Ishikawa (cell line): ENCODE data around the gene NUP43.

ENCODE experiments used
- CEBPB ChIP-seq: IDR thresholded peaks from 2 replicates; pipeline ENCODE4 v1.6.1; 2012
- CREB1 ChIP-seq: IDR thresholded peaks from 2 replicates; pipeline ENCODE4 v1.6.1; 2012; ENCODE audit warnings: low read depth
- EGR1 ChIP-seq: IDR thresholded peaks from 2 replicates; pipeline ENCODE4 v1.6.1; 2012
- EP300 ChIP-seq: IDR thresholded peaks from 2 replicates; pipeline ENCODE4 v1.6.1; 2012; ENCODE audit warnings: borderline replicate concordance
- FOXM1 ChIP-seq: IDR thresholded peaks from 2 replicates; pipeline ENCODE4 v1.6.1; 2012; ENCODE audit warnings: low read depth, borderline replicate concordance
- NFIC ChIP-seq: IDR thresholded peaks from 2 replicates; pipeline ENCODE4 v1.6.1; 2012
- RAD21 ChIP-seq: IDR thresholded peaks from 2 replicates; pipeline ENCODE4 v1.6.1; 2012; ENCODE audit warnings: low read depth
- TAF1 ChIP-seq: IDR thresholded peaks from 2 replicates; pipeline ENCODE4 v1.6.1; 2012; ENCODE audit warnings: low read depth, mild to moderate bottlenecking
- TCF12 ChIP-seq: IDR thresholded peaks from 2 replicates; pipeline ENCODE4 v1.6.1; 2012; ENCODE audit warnings: low read depth
- TEAD4 ChIP-seq: IDR thresholded peaks from 2 replicates; pipeline ENCODE4 v1.6.1; 2012
- YY1 ChIP-seq: IDR thresholded peaks from 2 replicates; pipeline ENCODE4 v1.6.1; 2012; ENCODE audit warnings: low read depth
- ZBTB7A ChIP-seq: IDR thresholded peaks from 2 replicates; pipeline ENCODE4 v1.6.1; 2012; ENCODE audit warnings: low read depth
- TF ChIP-seq, protein P1 (sequence below): IDR thresholded peaks from 2 replicates; pipeline ENCODE4 v1.6.1; 2012
- TF ChIP-seq, protein P2 (sequence below): IDR thresholded peaks from 2 replicates; pipeline ENCODE4 v1.6.1; 2012
- TF ChIP-seq, protein P3 (sequence below): IDR thresholded peaks from 2 replicates; pipeline ENCODE4 v1.6.1; 2012; ENCODE audit warnings: low read depth, mild to moderate bottlenecking

Gene NUP43

DNA sequence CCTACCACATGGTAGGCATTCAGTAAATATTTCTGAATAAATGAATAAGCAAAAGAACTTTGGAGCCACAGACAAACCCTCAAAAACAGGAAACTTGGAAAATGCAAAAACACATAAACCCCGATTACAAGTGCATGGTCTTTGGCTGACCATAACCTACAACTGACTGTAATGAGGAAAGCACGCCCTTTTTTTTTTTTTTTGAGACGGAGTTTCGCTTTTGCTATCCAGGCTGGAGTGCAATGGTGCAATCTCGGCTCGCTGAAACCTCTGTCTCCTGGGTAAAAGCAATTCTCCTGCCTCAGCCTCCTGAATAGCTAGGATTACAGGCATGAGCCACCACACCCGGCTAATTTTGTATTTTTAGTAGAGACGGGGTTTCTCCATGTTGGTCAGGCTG is 16.5 kb downstream of the NUP43 start:
- no peak for TF ChIP-seq NFIC
- TF ChIP-seq CEBPB = no peak
- no peak for TF ChIP-seq TCF12

DNA sequence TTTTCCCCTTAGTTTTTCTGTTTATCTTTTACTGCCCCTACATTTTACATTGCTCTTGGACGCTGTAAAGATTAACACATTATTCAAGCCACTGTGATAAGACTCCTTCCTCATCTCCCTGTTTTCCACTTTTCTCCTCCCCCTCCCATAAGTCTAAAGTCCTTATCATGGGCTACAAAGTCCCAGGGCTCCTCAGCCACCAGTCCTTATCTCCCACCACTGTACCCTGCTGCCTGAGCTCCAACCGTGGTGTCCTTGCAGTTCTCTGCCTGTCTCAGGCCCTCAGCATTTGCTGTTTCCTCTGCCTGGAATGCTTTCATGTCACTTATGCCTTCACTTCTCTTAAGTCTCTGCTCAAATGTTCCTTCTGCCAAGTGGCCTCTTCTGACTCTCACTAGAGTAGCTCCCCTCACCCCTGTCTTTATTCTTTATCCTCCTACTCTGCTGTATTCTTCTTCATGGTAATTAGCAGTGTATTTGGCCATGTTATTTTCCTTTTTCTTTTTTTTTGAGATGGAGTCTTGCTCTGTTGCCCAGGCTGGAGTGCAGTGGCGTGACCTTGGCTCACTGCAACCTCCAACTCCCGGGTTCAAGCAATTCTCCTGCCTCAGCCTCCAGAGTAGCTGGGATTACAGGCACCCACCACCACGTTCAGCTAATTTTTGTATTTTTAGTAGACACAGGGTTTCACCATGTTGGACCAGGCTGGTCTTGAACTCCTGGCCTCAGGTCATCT is 17.7 kb downstream of the NUP43 start:
- TF ChIP-seq ZBTB7A = no peak
- TF ChIP-seq EGR1 = no peak
- TF ChIP-seq, protein P1, sequence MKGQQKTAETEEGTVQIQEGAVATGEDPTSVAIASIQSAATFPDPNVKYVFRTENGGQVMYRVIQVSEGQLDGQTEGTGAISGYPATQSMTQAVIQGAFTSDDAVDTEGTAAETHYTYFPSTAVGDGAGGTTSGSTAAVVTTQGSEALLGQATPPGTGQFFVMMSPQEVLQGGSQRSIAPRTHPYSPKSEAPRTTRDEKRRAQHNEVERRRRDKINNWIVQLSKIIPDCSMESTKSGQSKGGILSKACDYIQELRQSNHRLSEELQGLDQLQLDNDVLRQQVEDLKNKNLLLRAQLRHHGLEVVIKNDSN = no peak
- no peak for TF ChIP-seq EP300
- no peak for TF ChIP-seq NFIC
- TF ChIP-seq RAD21 = no peak
- TF ChIP-seq YY1 = no peak
- TF ChIP-seq TEAD4 = no peak
- TF ChIP-seq, protein P2, sequence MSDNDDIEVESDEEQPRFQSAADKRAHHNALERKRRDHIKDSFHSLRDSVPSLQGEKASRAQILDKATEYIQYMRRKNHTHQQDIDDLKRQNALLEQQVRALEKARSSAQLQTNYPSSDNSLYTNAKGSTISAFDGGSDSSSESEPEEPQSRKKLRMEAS = no peak
- no peak for TF ChIP-seq CEBPB
- TF ChIP-seq TCF12 = no peak
- no peak for TF ChIP-seq CREB1
- TF ChIP-seq FOXM1 = no peak
- TF ChIP-seq, protein P3, sequence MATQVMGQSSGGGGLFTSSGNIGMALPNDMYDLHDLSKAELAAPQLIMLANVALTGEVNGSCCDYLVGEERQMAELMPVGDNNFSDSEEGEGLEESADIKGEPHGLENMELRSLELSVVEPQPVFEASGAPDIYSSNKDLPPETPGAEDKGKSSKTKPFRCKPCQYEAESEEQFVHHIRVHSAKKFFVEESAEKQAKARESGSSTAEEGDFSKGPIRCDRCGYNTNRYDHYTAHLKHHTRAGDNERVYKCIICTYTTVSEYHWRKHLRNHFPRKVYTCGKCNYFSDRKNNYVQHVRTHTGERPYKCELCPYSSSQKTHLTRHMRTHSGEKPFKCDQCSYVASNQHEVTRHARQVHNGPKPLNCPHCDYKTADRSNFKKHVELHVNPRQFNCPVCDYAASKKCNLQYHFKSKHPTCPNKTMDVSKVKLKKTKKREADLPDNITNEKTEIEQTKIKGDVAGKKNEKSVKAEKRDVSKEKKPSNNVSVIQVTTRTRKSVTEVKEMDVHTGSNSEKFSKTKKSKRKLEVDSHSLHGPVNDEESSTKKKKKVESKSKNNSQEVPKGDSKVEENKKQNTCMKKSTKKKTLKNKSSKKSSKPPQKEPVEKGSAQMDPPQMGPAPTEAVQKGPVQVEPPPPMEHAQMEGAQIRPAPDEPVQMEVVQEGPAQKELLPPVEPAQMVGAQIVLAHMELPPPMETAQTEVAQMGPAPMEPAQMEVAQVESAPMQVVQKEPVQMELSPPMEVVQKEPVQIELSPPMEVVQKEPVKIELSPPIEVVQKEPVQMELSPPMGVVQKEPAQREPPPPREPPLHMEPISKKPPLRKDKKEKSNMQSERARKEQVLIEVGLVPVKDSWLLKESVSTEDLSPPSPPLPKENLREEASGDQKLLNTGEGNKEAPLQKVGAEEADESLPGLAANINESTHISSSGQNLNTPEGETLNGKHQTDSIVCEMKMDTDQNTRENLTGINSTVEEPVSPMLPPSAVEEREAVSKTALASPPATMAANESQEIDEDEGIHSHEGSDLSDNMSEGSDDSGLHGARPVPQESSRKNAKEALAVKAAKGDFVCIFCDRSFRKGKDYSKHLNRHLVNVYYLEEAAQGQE = no peak
- TF ChIP-seq TAF1 = no peak

DNA sequence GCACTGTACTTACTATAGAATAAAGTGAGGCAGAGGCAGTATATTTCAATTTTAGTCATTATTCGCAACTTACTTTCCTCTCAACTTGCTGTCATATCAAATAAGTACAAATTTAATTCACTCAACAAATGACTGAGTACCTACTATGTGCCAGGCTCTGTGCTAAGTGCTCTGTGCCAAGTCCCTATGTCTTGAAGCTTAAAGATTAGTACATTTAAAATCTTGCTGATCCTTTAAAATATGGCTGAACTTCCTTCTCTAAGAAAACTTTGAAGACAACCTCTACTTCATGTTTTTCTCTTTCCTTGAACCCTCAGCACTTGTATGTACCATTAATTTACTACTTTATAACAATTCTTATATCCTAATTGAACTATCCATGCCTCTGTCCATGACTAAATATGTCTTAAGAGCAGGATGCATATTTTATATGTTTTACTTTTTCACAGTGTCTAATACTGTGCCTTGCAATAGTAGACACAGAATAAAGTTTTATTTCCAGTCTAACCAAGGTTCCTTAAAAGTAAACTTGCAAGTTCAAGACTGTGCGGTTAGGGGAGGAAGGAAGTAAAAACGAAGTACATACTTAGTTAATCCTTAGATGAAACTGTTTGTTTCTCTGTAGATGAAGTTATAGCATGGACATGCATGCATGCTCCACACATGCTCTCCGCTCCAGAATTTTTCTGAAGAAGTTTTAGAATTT is 18.4 kb downstream of the NUP43 start:
- TF ChIP-seq RAD21 (no peak), TCF12 (no peak), EP300 (no peak), FOXM1 (no peak), TEAD4 (no peak), TAF1 (no peak), YY1 (no peak), CEBPB (no peak), ZBTB7A (no peak), CREB1 (no peak), NFIC (no peak), EGR1 (no peak)
- TF ChIP-seq, protein P3 = no peak
- TF ChIP-seq, protein P1 = no peak
- TF ChIP-seq, protein P2 = no peak

DNA sequence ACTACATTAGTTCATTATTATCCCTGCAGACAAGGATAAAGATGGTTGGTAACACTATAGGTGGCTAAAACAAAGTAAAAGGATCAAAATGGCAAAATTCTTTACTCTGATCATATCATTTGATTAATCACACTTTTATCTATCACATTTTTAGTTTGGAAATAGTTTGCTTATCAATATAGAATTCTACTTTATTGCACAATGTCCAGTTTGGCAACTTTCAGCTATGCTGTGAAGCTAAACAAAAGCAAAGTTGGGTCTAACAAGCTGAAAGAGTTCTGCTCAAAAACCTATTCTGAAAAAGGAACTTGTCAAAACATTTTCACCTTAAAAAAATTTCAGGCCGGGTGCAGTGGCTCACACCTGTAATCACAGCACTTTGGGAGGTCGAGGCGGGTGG is 20.5 kb downstream of the NUP43 start:
- TF ChIP-seq, protein P3 = no peak
- no peak for TF ChIP-seq TAF1
- no peak for TF ChIP-seq ZBTB7A
- TF ChIP-seq, protein P1 = no peak
- TF ChIP-seq NFIC = no peak
- no peak for TF ChIP-seq CEBPB
- TF ChIP-seq FOXM1 = no peak
- no peak for TF ChIP-seq YY1
- TF ChIP-seq EGR1 = no peak
- TF ChIP-seq TEAD4 = no peak
- TF ChIP-seq CREB1 = no peak
- no peak for TF ChIP-seq EP300
